ENCODE results near the gene ORAI2.

DNA sequence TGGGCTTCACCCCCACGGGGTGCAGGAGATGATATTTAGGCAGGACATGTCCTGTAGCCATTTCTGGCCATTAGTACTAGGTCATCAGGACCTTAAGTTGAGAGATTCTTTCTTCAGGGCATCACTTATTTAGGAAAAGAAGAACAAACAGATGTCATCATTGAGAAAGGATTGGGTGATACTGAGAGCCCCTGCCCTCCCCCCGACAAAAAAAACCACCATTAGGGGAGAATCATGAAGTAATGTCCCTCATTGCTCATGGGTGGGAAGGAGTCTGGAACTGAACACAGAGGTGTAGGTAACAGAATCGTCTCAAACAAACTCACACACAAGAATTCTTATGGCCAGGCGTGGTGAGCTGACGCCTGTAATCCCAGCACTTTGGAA, 6.4 kb upstream of the ORAI2 start:
- TF ChIP-seq, protein P1, sequence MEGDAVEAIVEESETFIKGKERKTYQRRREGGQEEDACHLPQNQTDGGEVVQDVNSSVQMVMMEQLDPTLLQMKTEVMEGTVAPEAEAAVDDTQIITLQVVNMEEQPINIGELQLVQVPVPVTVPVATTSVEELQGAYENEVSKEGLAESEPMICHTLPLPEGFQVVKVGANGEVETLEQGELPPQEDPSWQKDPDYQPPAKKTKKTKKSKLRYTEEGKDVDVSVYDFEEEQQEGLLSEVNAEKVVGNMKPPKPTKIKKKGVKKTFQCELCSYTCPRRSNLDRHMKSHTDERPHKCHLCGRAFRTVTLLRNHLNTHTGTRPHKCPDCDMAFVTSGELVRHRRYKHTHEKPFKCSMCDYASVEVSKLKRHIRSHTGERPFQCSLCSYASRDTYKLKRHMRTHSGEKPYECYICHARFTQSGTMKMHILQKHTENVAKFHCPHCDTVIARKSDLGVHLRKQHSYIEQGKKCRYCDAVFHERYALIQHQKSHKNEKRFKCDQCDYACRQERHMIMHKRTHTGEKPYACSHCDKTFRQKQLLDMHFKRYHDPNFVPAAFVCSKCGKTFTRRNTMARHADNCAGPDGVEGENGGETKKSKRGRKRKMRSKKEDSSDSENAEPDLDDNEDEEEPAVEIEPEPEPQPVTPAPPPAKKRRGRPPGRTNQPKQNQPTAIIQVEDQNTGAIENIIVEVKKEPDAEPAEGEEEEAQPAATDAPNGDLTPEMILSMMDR (conservative IDR thresholded peaks at IDR 0.05; ENCODE audit: low read depth, low read length): no peak
- TF ChIP-seq NFE2L2 (IDR thresholded peaks at IDR 0.05; ENCODE audit: low read depth, low read length): no peak
- TF ChIP-seq, protein P2, sequence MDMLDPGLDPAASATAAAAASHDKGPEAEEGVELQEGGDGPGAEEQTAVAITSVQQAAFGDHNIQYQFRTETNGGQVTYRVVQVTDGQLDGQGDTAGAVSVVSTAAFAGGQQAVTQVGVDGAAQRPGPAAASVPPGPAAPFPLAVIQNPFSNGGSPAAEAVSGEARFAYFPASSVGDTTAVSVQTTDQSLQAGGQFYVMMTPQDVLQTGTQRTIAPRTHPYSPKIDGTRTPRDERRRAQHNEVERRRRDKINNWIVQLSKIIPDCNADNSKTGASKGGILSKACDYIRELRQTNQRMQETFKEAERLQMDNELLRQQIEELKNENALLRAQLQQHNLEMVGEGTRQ (IDR thresholded peaks at IDR 0.05; ENCODE audit: low read depth, low read length): no peak
- no peak for TF ChIP-seq FOS (IDR thresholded peaks at IDR 0.05; ENCODE audit: low read depth, low read length)
- no peak for TF ChIP-seq SMC3 (IDR thresholded peaks at IDR 0.05; ENCODE audit: low read depth, low read length)
- TF ChIP-seq POLR2A (IDR thresholded peaks at IDR 0.05; ENCODE audit: low read depth, low read length): no peak
- TF ChIP-seq MXI1 (IDR thresholded peaks at IDR 0.05; ENCODE audit: borderline replicate concordance, low read depth, low read length): no peak
- no peak for TF ChIP-seq BHLHE40 (IDR thresholded peaks at IDR 0.05; ENCODE audit: low read depth, low read length)
- TF ChIP-seq, protein P3, sequence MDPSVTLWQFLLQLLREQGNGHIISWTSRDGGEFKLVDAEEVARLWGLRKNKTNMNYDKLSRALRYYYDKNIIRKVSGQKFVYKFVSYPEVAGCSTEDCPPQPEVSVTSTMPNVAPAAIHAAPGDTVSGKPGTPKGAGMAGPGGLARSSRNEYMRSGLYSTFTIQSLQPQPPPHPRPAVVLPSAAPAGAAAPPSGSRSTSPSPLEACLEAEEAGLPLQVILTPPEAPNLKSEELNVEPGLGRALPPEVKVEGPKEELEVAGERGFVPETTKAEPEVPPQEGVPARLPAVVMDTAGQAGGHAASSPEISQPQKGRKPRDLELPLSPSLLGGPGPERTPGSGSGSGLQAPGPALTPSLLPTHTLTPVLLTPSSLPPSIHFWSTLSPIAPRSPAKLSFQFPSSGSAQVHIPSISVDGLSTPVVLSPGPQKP (IDR thresholded peaks at IDR 0.05; ENCODE audit: borderline replicate concordance, low read depth, low read length): no peak
- no peak for TF ChIP-seq RCOR1 (IDR thresholded peaks at IDR 0.05; ENCODE audit: insufficient replicate concordance, low read length)
- TF ChIP-seq RFX5 (IDR thresholded peaks at IDR 0.05; ENCODE audit: low read depth, low read length): no peak
- TF ChIP-seq MAZ (IDR thresholded peaks at IDR 0.05; ENCODE audit: borderline replicate concordance, low read depth, low read length): no peak
- no peak for TF ChIP-seq RAD21 (IDR thresholded peaks at IDR 0.05; ENCODE audit: low read length)

Data from IMR-90 (cell line).